A172 (cell line): ENCODE measurements around the gene USP24. TPM values are rescaled to one million over a fixed set of nuclear protein-coding genes. Genes with fewer than 3 reads are reported as not detected.
"Not testable (repeated sequence)": the region's sequence is repeated elsewhere in the genome, so short reads cannot be mapped to it uniquely, and the experiment has no call there.

Source experiments
- DNase-seq: peaks from one replicate; pipeline ENCODE4 v3.0.0-alpha.2; 2015; ENCODE audit warnings: low spot score
- total RNA-seq: library from RNA; depleted of rRNA; stranded (reverse); fragments of >200 nt; shearing (Covaris generic); gene quantifications from 2 replicates; pipeline ENCODE4 v1.2.3, GENCODE V29; 2014

Gene USP24
- total RNA-seq, 1 experiment from 2014 or later = 22.1 TPM

DNA sequence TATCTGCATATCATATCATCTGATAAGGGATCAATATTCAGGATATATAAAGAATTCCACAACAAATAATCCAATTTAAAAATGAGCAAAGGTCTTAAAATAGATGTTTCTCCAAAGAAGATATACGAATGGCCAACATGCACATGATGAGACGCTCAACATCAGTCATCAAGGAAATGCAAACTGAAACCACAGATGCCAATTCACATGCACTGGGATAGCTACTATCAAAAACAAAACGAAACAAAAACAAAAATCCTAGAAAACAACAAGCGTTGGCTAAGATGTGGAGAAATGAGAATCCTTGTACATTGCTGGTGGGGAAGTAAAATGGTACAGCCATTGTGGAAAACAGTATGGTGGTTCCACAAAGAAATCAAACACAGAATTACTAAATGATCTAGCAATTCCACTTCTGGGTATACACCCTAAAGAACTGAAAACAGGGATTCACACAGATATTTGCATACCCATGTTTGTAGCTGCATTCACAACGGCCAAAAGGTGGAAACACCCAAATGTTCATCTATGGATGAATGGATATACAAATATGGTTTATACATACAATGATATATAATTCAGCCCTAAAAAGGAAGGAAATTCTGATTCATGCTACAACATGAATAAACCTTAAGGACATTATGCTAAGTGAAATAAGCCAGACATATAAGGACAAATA is 96.4 kb downstream of the USP24 start:
- no peak for DNase-seq

DNA sequence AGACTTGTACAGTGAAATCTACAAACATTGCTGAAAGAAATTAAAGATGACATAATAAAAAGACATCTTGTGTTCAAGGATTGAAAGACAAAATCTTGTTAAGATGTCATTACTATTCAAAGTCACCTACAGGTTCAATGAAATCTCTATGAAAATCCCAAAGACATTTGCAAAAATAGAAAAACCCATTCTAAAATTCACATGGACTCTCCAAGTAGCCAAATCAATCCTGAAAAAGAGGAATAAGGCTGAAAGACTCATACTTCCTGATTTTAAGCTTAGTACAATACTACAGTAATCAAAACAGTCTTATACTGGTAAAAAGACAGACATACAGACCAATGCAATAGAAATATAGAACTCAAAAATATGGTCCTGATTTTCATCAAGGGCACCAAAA is 97.2 kb downstream of the USP24 start:
- no peak for DNase-seq

DNA sequence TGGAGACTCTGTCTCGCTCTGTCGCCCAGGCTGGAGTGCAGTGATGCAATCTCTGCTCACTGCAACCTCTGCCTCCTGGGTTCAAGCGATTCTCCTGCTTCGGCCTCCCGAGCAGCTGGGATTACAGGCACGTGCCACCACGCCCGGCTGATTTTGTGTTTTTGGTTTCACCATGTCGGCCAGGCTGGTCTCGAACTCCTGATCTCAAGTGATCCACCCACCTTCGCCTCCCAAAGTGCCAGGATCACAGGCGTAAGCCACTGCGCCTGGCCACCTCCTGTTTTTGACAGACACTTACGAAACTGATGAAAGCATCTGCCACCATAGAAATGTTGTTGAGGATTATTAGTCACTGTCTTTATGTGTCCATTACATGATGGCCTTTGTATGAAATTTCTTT is 106.2 kb downstream of the USP24 start:
- DNase-seq = not testable (repeated sequence)

DNA sequence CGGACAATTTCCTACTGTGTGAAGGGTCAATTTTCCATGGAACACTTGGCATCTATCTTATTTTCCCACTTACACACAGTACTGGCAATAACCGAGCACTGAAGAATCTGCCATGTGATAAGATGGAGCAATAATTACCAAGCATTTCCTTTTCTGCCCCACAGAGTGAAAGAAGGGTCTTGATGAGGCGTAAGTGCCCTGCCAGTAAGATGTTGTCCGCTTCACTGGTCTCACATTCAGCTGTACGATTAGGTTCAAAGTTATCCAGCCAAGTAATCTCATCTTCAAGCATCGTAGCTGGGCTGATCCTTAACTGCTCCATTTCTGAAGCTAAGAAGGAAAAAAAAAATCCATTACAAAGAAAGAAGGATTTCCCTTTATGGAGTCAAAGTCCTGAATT is 108.1 kb downstream of the USP24 start:
- DNase-seq = no peak

DNA sequence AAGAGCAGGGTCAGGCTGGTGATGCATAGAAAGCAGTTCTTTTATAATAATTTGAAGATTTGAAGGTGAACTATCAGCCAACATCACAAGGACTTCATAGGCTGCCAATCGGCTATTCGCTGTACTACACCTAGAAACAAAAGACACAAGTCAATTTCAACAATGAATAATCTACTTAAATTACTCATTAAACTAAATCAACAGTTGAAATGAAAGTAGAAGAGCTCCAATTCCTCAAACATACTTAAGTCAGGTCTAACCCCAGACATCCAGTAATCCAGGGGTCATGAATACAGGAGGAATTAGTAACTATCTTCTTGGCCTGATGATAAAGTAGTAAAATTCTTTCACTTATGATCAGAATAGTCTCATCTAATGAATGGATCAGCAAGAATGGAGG is 111.3 kb downstream of the USP24 start:
- DNase-seq = no peak

DNA sequence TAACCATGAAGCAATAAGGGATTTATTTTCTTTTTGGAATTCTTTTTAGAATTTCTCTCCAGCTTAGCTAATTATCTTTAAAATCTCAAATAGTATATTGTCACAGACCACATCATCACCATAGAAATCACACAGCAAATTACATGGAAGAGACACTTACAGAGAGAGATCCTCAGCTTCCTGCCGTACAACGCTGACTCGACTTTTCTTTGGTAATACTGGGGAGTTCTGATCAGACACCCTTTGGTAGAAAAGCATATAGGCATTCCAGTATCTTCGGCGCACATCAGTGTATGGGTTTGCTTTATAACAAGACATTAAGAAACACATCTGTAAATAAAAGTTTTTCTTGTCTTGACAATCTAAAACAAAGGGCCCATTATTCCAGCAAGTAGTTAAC is 120.1 kb downstream of the USP24 start:
- DNase-seq = no peak

DNA sequence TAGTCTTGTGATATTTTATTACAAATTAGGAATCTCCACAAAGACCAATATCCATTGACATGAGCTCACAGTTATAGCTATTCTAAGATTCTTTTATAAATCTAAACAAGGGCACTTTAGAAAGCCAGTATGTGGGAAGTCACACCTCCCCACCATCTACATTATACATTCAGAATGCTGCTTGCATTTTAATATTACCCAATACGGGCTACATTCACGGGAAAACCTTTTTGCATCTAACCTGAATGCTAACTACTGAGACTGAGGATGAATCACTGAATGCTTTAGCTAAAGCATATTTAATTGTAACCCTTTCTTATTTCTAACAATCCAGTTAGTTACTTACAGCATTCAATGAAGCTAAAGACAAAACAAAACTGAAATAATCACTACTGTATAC is 122.7 kb downstream of the USP24 start:
- DNase-seq = no peak

DNA sequence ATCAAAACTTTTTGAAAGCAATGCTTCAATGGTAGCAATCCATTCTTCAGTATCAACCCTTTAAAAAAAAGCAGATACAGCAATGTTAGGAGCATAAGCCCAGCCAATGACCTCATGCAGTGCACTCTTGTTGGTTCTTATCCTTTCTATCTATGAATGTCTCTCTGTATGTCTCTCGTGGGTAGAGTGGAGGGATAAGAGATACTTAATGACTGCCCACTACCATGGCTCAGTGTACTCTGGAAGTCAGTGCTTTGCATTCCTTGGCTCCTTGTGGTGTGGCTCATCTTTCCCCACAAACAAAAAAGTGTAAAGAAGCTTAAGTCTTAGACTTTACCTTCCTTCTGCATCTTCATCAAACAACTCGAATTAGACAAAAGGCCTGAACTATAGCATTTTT is 125.5 kb downstream of the USP24 start:
- no peak for DNase-seq

DNA sequence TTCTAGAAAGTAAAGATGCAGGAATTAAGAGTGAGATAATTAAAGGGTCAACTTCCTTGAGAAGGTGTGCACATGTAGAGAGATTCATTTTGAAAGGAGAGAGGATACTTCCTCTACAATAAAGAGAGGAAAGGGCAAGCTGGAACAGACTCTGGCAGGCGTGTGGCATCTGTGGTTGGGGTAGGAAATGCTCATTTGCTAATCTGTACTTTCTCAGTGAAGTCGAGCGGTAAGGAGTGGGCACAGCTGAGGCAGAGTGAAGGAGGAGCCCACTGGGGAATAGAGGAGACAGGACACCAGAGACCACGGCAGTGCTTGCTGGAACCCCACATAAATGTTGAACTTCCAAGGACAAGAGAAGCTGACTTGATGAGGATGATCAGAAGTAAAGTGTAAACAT is 126.8 kb downstream of the USP24 start:
- DNase-seq = no peak

DNA sequence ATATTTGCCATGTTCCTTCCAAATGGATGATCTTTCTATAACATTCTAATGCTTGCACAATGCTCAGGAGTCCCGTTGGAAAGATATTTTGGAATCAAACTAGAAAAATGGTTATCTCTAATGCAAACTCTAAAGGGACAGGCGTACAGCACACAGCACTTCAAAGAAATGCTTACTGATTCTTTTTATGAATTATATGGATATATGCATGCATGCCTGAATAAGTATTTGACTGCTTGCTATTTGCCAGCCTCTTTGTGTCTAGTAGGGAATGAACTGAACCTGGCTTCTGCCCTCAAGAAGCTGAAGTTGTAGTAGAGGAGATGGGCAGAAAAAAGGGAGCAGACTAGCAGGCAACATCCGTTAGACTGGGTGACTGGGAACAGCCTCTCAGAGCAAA is 127.7 kb downstream of the USP24 start:
- DNase-seq = no peak

DNA sequence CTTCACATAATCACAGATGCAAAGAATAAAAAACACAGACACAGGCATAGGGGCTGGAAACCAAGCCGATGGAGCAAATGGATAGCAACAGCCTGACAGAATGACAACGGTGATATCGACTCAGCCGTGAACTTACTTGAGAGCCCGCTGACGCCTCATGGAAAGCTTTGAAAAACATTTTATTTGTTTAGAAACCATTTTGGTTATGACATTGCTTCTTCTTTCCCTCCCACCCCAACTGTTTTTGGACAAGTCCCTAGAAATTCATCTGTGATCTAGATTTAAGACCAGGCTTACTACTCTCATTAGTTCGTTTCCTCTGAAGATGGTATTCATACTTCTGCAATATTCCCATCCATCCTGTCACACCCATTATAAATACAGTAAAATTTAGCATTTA is 130.9 kb downstream of the USP24 start:
- DNase-seq = no peak

DNA sequence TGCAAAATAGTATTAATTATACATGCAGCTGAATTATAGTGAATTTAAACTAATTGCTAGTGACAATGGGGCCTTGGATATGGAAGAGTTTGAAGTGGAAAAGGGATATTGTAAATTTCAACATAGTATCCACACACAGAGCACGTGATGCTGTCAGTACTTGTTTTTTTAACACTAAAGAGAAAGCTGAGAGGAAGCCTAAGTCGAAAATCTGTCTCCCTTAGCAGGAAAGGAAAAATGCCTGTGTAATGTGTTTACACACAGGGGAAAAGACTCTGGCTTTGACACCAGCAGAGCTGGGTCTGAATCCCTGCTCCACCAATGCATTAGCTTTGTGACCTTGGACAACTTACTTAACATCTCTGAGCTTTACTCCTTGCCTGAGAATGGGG is 133.3 kb downstream of the USP24 start:
- DNase-seq = no peak

DNA sequence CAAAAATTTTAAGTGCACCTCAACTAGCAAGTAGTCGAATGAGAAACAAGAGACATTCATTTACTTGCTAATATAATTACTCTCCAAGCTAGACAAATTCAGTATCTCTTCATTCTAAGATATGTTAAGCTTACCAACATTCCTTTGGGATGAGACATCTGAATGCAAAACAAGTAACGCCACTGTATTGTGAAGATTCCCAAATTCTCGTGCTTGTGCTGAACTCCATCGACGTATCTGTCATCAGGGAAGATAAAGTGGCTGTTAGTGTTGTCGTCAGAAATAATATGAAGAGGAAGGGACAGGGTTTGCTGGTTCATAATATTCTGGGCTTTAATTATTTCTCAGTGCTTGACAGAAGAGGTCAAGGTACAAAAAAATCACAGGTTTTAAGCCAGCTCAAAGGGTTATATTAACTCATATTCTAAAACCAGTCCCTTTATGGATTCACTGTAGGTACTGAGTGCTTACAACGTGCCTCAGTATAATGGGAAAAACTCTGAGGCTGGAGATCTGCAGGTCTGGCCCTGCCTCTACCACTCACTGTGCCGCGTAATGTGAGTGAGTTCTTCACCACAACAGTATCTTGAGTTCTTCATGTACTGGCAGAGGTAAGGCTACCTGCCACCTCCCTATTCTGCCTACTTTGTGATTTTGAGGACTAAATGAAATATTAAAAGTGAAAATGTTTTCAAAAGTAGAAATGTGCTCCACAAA is 133.8 kb downstream of the USP24 start:
- peak; percentile 63 for DNase-seq

DNA sequence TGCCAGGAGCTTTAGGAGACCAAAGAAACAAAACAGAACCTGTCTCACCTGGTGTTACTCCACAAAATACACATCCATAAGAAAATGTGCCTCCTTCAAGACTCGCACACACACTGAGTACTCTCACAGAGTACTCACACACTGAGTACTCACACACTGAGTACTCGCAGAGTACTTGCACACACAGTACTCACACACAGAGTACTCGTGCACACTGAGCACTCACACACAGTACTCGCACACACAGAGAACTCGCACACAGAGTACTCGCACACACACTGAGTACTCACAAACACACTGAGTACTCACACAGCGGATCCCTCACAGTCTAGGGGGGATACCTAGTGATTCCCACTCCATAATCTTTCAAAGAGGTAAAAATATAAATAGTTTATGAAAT is 135.5 kb downstream of the USP24 start:
- no peak for DNase-seq

DNA sequence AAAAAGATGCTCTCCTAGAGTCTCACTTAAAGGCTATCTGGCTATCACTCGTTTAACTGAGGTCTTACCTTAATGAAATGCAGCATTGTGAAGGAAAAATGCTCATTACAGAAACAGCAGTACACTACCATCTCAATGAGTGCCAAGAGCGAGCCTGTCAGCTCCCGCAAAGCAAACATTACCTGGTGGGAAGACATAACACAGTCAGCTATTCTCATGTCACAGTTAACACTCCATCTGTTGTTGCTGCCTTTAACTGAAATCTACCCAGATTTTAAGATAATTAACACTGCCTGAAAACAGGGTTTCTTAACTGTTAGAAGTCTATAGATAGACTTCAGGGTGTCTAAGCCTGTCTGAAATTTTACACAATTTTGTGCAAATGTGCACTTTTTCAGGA is 136.7 kb downstream of the USP24 start:
- no peak for DNase-seq

DNA sequence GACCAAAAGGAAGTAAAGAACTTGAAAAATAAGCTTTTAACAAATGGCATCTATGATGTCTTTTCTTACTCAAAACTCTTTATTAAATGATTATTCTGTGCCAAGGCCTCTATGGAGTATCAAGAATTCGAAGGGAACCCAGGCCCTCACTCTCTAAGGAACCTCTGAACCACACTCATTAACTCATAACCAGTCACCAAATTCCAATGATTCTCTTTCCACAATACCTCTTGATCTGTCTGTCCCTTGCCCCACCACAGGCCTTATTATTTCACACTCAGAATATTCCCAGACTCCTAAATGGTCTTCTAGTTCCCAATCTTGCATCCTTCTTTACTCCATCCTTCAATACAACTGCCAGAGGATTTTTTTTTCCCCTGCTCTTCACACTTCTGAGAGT is 138.8 kb downstream of the USP24 start:
- DNase-seq = no peak

DNA sequence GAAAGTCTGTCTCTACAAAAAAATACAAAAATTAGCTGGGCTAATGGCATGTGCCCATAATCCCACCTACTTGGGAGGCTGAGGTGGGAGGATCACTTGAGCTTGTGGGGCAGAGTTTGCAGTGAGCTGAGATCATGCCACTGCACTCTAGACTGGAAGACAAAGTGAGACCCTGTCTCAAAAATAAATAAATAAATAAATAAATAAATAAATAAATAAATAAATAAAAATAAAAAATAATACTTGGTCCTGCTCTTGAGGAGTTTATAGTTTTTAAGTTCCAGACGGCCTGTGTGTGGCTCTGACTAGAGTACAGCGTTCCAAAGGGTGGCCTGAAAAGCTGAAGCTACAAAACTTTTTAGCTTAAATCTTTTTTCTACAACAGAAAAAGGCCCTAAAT is 140.7 kb downstream of the USP24 start:
- no peak for DNase-seq

DNA sequence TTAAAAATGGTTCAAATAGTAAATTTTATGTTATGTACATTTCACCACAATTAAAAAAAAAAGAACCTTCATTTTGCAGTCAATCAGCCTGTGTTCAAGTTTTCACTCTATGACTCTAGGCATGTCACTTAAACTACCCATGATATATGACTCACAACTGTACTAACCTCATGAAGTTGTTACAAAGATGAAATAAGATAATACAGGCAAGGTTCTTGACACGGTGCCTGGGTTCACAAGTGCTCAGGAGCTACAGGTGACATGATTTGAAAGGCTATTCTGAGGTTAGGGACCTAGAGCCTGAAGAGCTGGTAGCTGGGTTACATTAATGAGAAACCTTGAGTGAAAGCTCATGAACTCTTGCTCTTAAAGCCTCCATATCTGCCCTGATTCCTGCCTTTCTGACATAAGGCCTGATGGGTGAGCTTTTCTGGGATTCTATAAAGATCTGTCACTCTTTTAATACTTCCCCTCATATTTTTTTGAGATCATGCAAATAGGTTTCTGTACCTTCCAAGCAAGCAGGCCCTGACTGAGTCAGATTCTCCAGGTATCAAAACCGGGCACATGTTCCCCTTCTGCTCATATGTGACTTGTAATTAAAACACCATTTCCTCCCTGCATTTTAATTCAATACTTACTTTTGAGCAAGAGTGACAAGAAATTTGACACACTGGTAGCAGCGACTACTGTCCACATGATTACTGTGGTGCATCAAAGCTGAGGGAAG is 141.8 kb downstream of the USP24 start:
- DNase-seq = no peak

DNA sequence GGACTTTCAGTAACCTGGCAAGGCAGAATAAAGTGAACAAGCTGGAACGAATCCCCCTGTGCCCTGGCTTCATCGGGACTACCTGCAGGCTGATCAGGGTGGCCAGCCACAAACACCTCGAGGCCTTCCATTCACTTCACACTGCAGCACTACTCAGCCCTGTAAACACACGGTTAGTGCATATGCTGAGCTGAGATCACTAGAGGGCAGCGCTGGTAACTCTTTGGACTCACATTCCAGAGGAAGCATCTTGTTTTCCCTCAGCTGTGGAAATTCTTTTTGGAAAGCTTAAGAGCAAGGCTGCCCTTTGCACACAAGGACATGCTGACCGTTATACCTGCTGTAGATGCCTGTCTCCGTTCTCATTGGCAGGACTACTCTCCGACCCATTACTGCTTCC is 143.7 kb downstream of the USP24 start:
- DNase-seq = peak; percentile 55

DNA sequence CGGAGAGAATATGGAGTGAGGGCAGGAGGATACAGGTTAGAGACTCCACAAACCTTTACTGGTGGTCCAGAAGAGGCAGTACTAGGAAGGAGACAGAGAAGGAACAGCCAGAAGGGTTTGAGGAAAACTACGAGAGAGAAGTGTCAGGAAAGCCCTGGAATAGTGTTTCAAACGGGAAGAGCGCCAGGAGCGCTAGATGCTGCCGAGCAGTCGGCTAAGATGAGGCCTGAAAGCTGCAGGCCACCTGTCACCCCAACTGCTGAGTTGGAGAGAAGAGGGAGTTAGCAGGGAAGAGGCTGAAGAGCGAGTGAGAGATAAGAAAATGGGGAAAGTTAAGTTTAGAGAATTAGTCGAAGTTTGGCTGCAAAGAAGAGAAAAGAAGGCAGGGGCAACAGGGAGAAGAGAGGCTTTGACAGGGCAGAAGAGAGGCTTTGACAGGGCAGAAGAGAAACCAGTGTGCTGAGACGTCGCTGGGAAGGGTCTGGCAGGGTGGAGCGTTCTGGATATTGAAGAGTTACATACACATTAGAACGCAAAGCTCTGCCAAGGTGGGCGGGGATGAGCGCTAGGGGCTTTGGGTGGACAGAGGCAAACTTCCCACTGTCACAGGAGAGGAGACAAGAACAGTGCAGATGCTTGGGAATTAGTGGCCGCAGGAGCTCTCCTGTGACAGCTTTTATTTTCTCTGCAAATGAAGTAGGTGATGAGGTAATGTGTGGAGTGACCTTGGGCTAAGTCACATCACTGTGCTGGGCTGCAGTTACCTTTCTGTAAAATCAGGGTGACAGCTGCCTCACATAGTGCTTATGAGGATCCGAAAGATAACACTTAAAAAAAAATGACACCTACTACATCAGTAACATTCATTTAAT is 144.6 kb downstream of the USP24 start:
- DNase-seq = no peak

DNA sequence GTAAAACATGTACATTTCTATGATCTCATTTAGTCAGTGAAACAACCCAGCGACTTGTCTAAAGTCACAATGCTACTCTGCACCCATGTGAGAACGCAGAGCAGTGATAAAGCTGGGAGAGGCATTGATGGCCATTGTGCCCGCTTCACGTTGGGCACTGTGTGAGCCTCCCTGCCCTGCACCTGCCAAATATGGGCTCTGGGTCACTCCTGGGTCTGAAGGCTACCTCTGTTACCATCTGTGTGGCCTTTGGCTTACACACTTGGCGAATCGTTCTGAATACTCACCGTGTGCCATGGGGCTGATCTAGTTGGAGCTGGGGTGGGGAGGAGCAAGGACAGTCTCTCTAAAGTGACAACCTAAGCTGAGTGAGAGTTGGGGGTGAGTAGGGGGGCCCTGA is 145.9 kb downstream of the USP24 start:
- no peak for DNase-seq

DNA sequence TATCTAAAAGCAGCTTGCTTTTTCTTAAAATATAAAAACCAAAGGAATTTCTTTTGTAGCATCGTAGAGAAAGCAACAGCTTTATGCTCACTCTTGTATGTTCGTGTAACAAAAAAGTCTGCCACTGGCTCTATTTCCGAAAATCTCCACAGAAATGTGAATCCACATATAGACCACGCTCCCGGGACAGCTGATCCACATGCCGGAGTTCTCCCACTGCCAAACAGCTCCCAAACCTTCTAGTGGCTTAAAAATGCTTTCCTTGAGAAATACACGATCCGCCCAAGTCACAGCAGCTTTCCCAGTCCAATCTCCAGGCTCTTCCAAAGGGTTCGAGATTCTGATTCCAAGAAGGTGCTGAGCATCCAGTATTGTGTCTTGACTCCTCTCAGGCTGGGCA is 146.5 kb downstream of the USP24 start:
- DNase-seq = no peak
